ENCODE measurements around the gene KCTD18. TPM values are rescaled to one million over a fixed set of nuclear protein-coding genes. Genes with fewer than 3 reads are reported as not detected.

Gene KCTD18
- polyA plus RNA-seq, 3 donors = 14.2 to 17.0 (median 16.2) TPM

Other genes with a start within 250 kb of the KCTD18 start
- gene SPATS2L, start 203.4 kb downstream of the KCTD18 start, polyA plus RNA-seq (ENCODE audit: insufficient read length in 3 of 3) = 100 to 1,000 TPM; 126 to 137 (median 136) TPM
- 10 to 100 TPM; 13.4 to 14.3 (median 13.9) TPM for gene SGO2, start 16.1 kb upstream of the KCTD18 start, polyA plus RNA-seq (ENCODE audit: insufficient read length in 3 of 3)
- 1 to 10 TPM; 2.1 to 2.8 (median 2.3) TPM for gene AOX1, start 75.9 kb upstream of the KCTD18 start, polyA plus RNA-seq (ENCODE audit: insufficient read length in 3 of 3)